ENCODE data around the gene MCRIP1. TPM values are rescaled to one million over a fixed set of nuclear protein-coding genes. Genes with fewer than 3 reads are reported as not detected.

Gene MCRIP1
- total RNA-seq, 1 experiment from 2014 or later = 115 TPM

- ATAC-seq (no peak; the same call in 1 of the 2 replicates), DNase-seq (ENCODE audit: low read depth, low spot score) (no peak)
- H3K4me1 ChIP-seq (ENCODE audit: control insufficient read depth, insufficient read depth, low read length) = peaks cover 25% of the 10 kb centered on the region
- H3K27ac ChIP-seq (ENCODE audit: low read length) = peak within 1 kb of the TSS; percentile 95
- ChIA-PET CTCF (no interaction called here), POLR2A (interaction anchor here (0.7 kb wide), 3 partner anchors 38 to 158 kb away, joined by 3 read pairs; no protein-coding TSS in a partner anchor)
- peak; percentile 99 for TF ChIP-seq SIN3A (IDR thresholded peaks at IDR 0.05; ENCODE audit: borderline replicate concordance, insufficient read depth, low read depth, low read length)
- peak; percentile 94 for TF ChIP-seq POLR2AphosphoS5 (IDR thresholded peaks at IDR 0.05; ENCODE audit: low read depth, low read length)
- no peak for TF ChIP-seq REST (IDR thresholded peaks at IDR 0.05; ENCODE audit: insufficient read depth in 1 of 2, low read depth in 2 of 2, low read length in 1 of 2)
- TF ChIP-seq TCF7L2 (IDR thresholded peaks at IDR 0.05; ENCODE audit: low read depth, low read length) = no peak
- no peaks in the 10 kb centered on the region for H3K27me3 ChIP-seq (ENCODE audit: control insufficient read depth, insufficient read depth, low read length)
- no peaks in the 10 kb centered on the region for H3K9me3 ChIP-seq (ENCODE audit: control insufficient read depth, insufficient read depth, low read depth, low read length)
- H3K36me3 ChIP-seq (ENCODE audit: control insufficient read depth, insufficient read depth, low read length) = peaks cover 5% of the 10 kb centered on the region; the same call in 1 of the 2 replicates
- in situ Hi-C loops (cut with HindIII; ENCODE audit: low pct_unique_long_range_greater_than_20kb, low sequenced_read_pairs) = no loop called here
- H3K4me3 ChIP-seq (ENCODE audit: low read depth in 2 of 2, low read length in 2 of 2) = peak within 1 kb of the TSS; percentile 83 to 99
- intact Hi-C loops (cut with micrococcal nuclease; ENCODE audit: unreplicated experiment) = loop anchor here (10.0 kb wide), 1 partner anchor 165 kb away; the partner anchor contains the start of genes CENPX and LRRC45
- no TSS peak for BruUV-seq (replicated peaks)
These were observed 27.0 kb upstream of the MCRIP1 start, which contains the start of gene P4HB for GRCh38 chr17:81859906-81860755. P4HB (minus strand) TSS chr17:81860535; CDS start chr17:81860471, 64 bp downstream.

- POLR2A ChIA-PET = interaction anchor here (0.5 to 0.7 kb wide), 2 partner anchors 37 to 134 kb away, joined by 3 to 11 read pairs; no protein-coding TSS in a partner anchor
- peaks cover 24% of the 10 kb centered on the region for H3K4me1 ChIP-seq (ENCODE audit: control insufficient read depth, insufficient read depth, low read length)
- no peak for TF ChIP-seq POLR2AphosphoS5 (IDR thresholded peaks at IDR 0.05; ENCODE audit: low read depth, low read length)
- TF ChIP-seq TCF7L2 (IDR thresholded peaks at IDR 0.05; ENCODE audit: low read depth, low read length) = no peak
- no peak for TF ChIP-seq CTCF (IDR thresholded peaks at IDR 0.05)
- TF ChIP-seq SIN3A (IDR thresholded peaks at IDR 0.05; ENCODE audit: borderline replicate concordance, insufficient read depth, low read depth, low read length) = 0 out of 2 replicates have a peak, but pooled peaks have one; percentile 1
- TF ChIP-seq REST (IDR thresholded peaks at IDR 0.05; ENCODE audit: insufficient read depth in 1 of 2, low read depth in 2 of 2, low read length in 1 of 2) = no peak
- in situ Hi-C loops (cut with HindIII; ENCODE audit: low pct_unique_long_range_greater_than_20kb, low sequenced_read_pairs) (no loop called here), intact Hi-C loops (cut with micrococcal nuclease; ENCODE audit: unreplicated experiment) (no loop called here)
- peak overlapping the region; percentile 90 for H3K27ac ChIP-seq (ENCODE audit: low read length)
- DNase-seq (ENCODE audit: low read depth, low spot score) (no peak), ATAC-seq (no peak)
- TSS peak; percentile 90 for BruUV-seq (replicated peaks)
- no peaks in the 10 kb centered on the region for H3K9me3 ChIP-seq (ENCODE audit: control insufficient read depth, insufficient read depth, low read depth, low read length)
- CTCF ChIA-PET = no interaction called here
- H3K27me3 ChIP-seq (ENCODE audit: control insufficient read depth, insufficient read depth, low read length) = no peaks in the 10 kb centered on the region
- H3K4me3 ChIP-seq (ENCODE audit: low read depth in 2 of 2, low read length in 2 of 2) = peak overlapping the region; percentile 78 to 81
- H3K36me3 ChIP-seq (ENCODE audit: control insufficient read depth, insufficient read depth, low read length) = peaks cover 5% of the 10 kb centered on the region; the same call in 1 of the 2 replicates
These were observed 26.1 kb upstream of the MCRIP1 start for GRCh38 chr17:81858967-81859905.
